ENCODE results near the gene GLIS1. TPM values are rescaled to one million over a fixed set of nuclear protein-coding genes. Genes with fewer than 3 reads are reported as not detected.

GLIS1 gene
- total RNA-seq, 1 experiment from 2014 or later: 0.39 TPM

DNA sequence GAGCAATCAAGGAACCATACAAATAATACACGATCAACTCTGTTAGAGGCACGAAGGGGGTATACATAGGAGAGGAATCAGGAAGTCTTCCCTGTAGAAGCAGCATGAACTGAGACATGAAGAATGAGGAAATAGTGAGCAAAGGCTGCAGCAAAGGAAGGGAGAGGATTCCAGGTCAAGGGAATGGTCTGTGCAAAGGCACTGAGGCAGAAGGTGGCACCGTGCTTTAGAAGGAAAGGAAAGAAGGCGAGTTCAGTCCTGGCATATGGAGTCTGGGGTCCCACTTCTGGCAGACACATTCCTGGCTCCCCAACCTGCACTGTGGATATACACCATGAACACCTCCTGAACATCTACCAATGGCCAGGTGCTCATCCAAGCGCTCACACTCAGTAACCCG is 56.1 kb downstream of the GLIS1 start (continued):
- TF ChIP-seq ELF1 (IDR thresholded peaks at IDR 0.05; ENCODE audit: borderline replicate concordance, low read depth): no peak
- TF ChIP-seq ZFX (IDR thresholded peaks at IDR 0.05): no peak
- TF ChIP-seq SP1 (IDR thresholded peaks at IDR 0.05; ENCODE audit: low read depth): no peak
- TF ChIP-seq CTCF (IDR thresholded peaks at IDR 0.05 in 2 of 3, conservative IDR thresholded peaks at IDR 0.05 in 1 of 3; ENCODE audit: borderline replicate concordance in 1 of 3, insufficient read depth in 1 of 3, low read depth in 2 of 3, low read length in 2 of 3): no peak
- no peak for TF ChIP-seq ZNF274 (IDR thresholded peaks at IDR 0.05; ENCODE audit: low read depth, low read length)
- TF ChIP-seq RAD21 (IDR thresholded peaks at IDR 0.05; ENCODE audit: low read depth): no peak
- no peak for TF ChIP-seq POLR2AphosphoS5 (IDR thresholded peaks at IDR 0.05; ENCODE audit: low read depth, low read length)
- TF ChIP-seq MAX (IDR thresholded peaks at IDR 0.05): no peak

DNA sequence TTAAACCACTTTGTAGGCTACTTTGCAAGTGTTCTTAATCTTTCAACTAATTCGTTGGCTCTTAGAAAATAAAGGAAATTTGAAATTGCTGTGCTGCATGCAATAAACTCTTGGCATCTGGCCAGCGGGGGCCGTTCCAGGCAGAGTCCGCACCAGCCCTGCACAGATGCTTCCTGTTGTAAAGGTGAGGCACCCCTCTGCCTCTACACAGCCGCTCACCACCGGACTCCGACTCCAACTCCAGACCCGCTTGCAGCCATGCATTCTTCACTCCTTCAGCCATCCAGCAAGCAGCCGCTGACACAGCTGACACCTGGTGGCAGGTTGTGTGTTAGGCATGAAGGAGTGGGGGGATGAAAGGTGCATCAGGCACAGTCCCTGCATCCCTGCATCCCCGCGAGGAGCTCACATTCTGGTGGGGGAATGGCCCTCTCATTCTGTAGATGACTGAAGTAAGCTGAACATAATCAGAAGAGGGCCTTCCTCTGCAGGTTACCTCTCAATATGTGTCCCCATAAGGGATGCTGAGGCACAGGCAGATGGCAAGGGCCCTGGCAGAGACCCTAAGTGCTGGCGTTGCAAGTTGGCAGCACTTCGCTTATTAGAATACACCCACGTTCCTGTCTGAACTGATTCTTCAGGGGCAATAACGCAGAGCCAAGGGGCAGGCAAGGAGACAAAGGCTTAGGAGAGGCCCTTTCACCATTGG is 56.8 kb downstream of the GLIS1 start:
- Histone ChIP-seq H3K4me3 (replicated peaks in 1 of 2; ENCODE audit: low read depth in 1 of 2, low read length in 2 of 2) (no peak overlapping the region), H3K9ac (ENCODE audit: low read length) (no peak overlapping the region), H3K27ac (ENCODE audit: low read depth, low read length) (no peak overlapping the region), H4K20me1 (ENCODE audit: insufficient read depth) (no peaks in the 10 kb centered on the region), H3K4me1 (ENCODE audit: control insufficient read depth in 1 of 2, insufficient read depth in 2 of 2, low read length in 2 of 2) (peaks cover 24 to 25% of the 10 kb centered on the region in 2 experiments), H3K9me3 (ENCODE audit: control insufficient read depth in 1 of 2, insufficient read depth in 1 of 2, low read depth in 1 of 2, low read length in 2 of 2) (no peaks in the 10 kb centered on the region), H2AFZ (ENCODE audit: low read depth, low read length, poor library complexity, severe bottlenecking) (no peak overlapping the region), H3K27me3 (ENCODE audit: insufficient read depth, low read length) (peaks cover 4% of the 10 kb centered on the region; the same call in 1 of the 2 replicates), H3K9me2 (ENCODE audit: insufficient read depth) (no peaks in the 10 kb centered on the region), H3K79me2 (ENCODE audit: insufficient read depth, low read length) (no peaks in the 10 kb centered on the region), H3K36me3 (ENCODE audit: control insufficient read depth in 1 of 2, insufficient read depth in 2 of 2, low read length in 2 of 2) (no peaks in the 10 kb centered on the region), H3K4me2 (ENCODE audit: low read length) (no peak overlapping the region)
- no TSS peak for BruUV-seq (replicated peaks)
- peak; percentile 80 for ATAC-seq
- ChIA-PET POLR2A (no interaction called here), CTCF (interaction anchor here (0.7 to 2.6 kb wide), 7 partner anchors 13 to 238 kb away, joined by 3 to 31 read pairs (median 4); no protein-coding TSS in a partner anchor), RAD21 (ENCODE audit: low non-redundant PET in 1 of 2, low total read pairs in 2 of 2, uncharacterized antibody in 2 of 2, unreplicated experiment in 2 of 2) (interaction anchor here (1.0 to 1.6 kb wide), 2 partner anchors 23 to 196 kb away, joined by 3 to 12 read pairs; no protein-coding TSS in a partner anchor)
- DNase-seq (ENCODE audit: low read depth, low spot score): peak; percentile 27
- no peak for TF ChIP-seq ELF1 (IDR thresholded peaks at IDR 0.05; ENCODE audit: borderline replicate concordance, low read depth)
- TF ChIP-seq RAD21 (IDR thresholded peaks at IDR 0.05; ENCODE audit: low read depth): peak; percentile 86
- TF ChIP-seq CTCF (IDR thresholded peaks at IDR 0.05 in 2 of 3, conservative IDR thresholded peaks at IDR 0.05 in 1 of 3; ENCODE audit: borderline replicate concordance in 1 of 3, insufficient read depth in 1 of 3, low read depth in 2 of 3, low read length in 2 of 3): peak; percentile 79 to 84 (median 82); a peak in 5 of 6 replicates
- intact Hi-C loops (cut with micrococcal nuclease): loop anchor here (1.0 to 10.0 kb wide), 2 partner anchors 197 to 407 kb away; no protein-coding TSS in a partner anchor
